Keratinocyte (primary cell): Measurements from ENCODE around the gene CHIA. TPM values are rescaled to one million over a fixed set of nuclear protein-coding genes. Genes with fewer than 3 reads are reported as not detected.

Experiments used
- DNase-seq: peaks from one replicate; pipeline ENCODE4 v3.0.0-alpha.2; 2011; ENCODE audit warnings: low read depth, missing footprints, low spot score
- FAIRE-seq: peaks from 2 replicates; lab custom pipeline; 2011; peaks lifted over from hg19 to GRCh38; lab: Jason Lieb, UNC
- H2AFZ ChIP-seq: 2 replicates; pipeline ENCODE4 v1.6.0; 2012; ENCODE audit warnings: low read length, control low read depth, inconsistent platforms; ENCODE audit not compliant: control insufficient read depth
- H3K27ac ChIP-seq: 2 replicates; pipeline ENCODE4 v1.5.1; 2011; ENCODE audit warnings: low read length; ENCODE audit not compliant: control insufficient read depth, insufficient read depth
- H3K27me3 ChIP-seq: 3 replicates; pipeline ENCODE4 v1.6.0; 2011; ENCODE audit warnings: low read length; ENCODE audit not compliant: control insufficient read depth, insufficient read depth; ENCODE audit errors: extremely low read depth
- H3K36me3 ChIP-seq, 2 experiments: 2 replicates in 1 of 2; 3 replicates in 1 of 2; pipeline ENCODE4 v1.5.1; 2011; ENCODE audit warnings: low read length in 2 of 2, mild to moderate bottlenecking in 1 of 2; ENCODE audit not compliant: control insufficient read depth in 2 of 2, insufficient read depth in 2 of 2; ENCODE audit errors: extremely low read depth in 1 of 2
- H3K4me1 ChIP-seq: 3 replicates; pipeline ENCODE4 v1.5.1; 2011; ENCODE audit warnings: low read length; ENCODE audit not compliant: control insufficient read depth, insufficient read depth; ENCODE audit errors: extremely low read depth
- H3K4me2 ChIP-seq: 3 replicates; pipeline ENCODE4 v1.6.0; 2011; ENCODE audit warnings: low read depth, low read length; ENCODE audit not compliant: control insufficient read depth, insufficient read depth; ENCODE audit errors: extremely low read depth
- H3K4me3 ChIP-seq, 3 experiments: fragments of 200-600 bp in 1 of 3; sonication (generic) in 1 of 3; 2 replicates in 2 of 3; 3 replicates in 1 of 3; pipeline ENCODE4 v1.5.1; 2011 to 2016; ENCODE audit warnings: low read length in 3 of 3, mild to moderate bottlenecking in 3 of 3, control low read depth in 2 of 3, inconsistent platforms in 1 of 3, low read depth in 1 of 3, mixed read lengths in 1 of 3, mixed run types in 1 of 3, moderate library complexity in 1 of 3; ENCODE audit not compliant: control insufficient read depth in 2 of 3, insufficient read depth in 2 of 3; ENCODE audit errors: extremely low read depth in 1 of 3
- H3K79me2 ChIP-seq: 2 replicates; pipeline ENCODE4 v1.6.0; 2012; ENCODE audit warnings: low read length; ENCODE audit not compliant: control insufficient read depth, insufficient read depth
- H3K9ac ChIP-seq: 3 replicates; pipeline ENCODE4 v1.6.0; 2011; ENCODE audit warnings: low read length; ENCODE audit not compliant: control insufficient read depth, insufficient read depth; ENCODE audit errors: extremely low read depth
- H3K9me1 ChIP-seq: 3 replicates; pipeline ENCODE4 v1.6.0; 2011; ENCODE audit warnings: low read length; ENCODE audit not compliant: control insufficient read depth, insufficient read depth; ENCODE audit errors: extremely low read depth
- H3K9me3 ChIP-seq: 2 replicates; pipeline ENCODE4 v1.5.1; 2012; ENCODE audit warnings: low read depth, low read length; ENCODE audit not compliant: control insufficient read depth
- H4K20me1 ChIP-seq: 3 replicates; pipeline ENCODE4 v1.6.0; 2011; ENCODE audit warnings: low read length; ENCODE audit not compliant: control insufficient read depth, insufficient read depth; ENCODE audit errors: extremely low read depth
- CTCF ChIP-seq, 3 experiments: IDR thresholded peaks in 1 of 3; conservative IDR thresholded peaks in 1 of 3; optimal IDR thresholded peaks in 1 of 3; 2 replicates in 2 of 3; 3 replicates in 1 of 3; pipeline versions ENCODE3 to v1.5.1; 2011; ENCODE audit warnings: low read length in 3 of 3, mild to moderate bottlenecking in 3 of 3, moderate library complexity in 2 of 3, control low read depth in 1 of 3, inconsistent platforms in 1 of 3; ENCODE audit not compliant: insufficient read depth in 2 of 3; ENCODE audit errors: extremely low read depth in 1 of 3
- EZH2 ChIP-seq: IDR thresholded peaks from one replicate; pipeline ENCODE4 v1.6.1; 2012; ENCODE audit warnings: inconsistent platforms, mild to moderate bottlenecking, low read length, moderate library complexity
- dilution Hi-C: fragments of 300-500 bp; cut with MboI; formaldehyde crosslinking; loops from one replicate; pipeline ENCODE4 v1.7.0; 2020; ENCODE audit warnings: low sequenced_read_pairs; ENCODE audit not compliant: extremely low pct_ligation_motif_present
- polyA plus RNA-seq, 5 experiments: library from polyadenylated mRNA; depleted of rRNA in 3 of 5; stranded (reverse) in 3 of 5; stranded (forward) in 1 of 5; unstranded in 1 of 5; fragments of >200 nt; gene quantifications; 1 replicate in 1 of 5; 2 replicates in 3 of 5; 3 replicates in 1 of 5; pipeline versions ENCODE4 v1.2.1 to v1.2.3, GENCODE V29; 2011 to 2012; ENCODE audit warnings: missing spikeins in 2 of 5, low read depth in 1 of 5, low replicate concordance in 1 of 5

CHIA gene
- polyA plus RNA-seq, 1 donor (not counting 4 experiments of a cell fraction or from before 2014, with no cell fraction given) = not detected

GRCh38 chr1:111274653-111275052, 16.0 kb upstream of the CHIA start:
- FAIRE-seq (no peak), DNase-seq (no peak)
- Histone ChIP-seq H2AFZ (no peak overlapping the region), H3K4me3 (no peak overlapping the region), H3K36me3 (no peaks in the 10 kb centered on the region), H3K9me3 (no peaks in the 10 kb centered on the region), H3K9ac (no peak overlapping the region), H3K79me2 (no peaks in the 10 kb centered on the region), H3K4me1 (no peaks in the 10 kb centered on the region), H3K27me3 (peaks cover 25% of the 10 kb centered on the region), H3K9me1 (no peaks in the 10 kb centered on the region), H3K4me2 (no peak overlapping the region), H4K20me1 (no peaks in the 10 kb centered on the region), H3K27ac (no peak overlapping the region)
- TF ChIP-seq EZH2 (no peak), CTCF (optimal IDR thresholded peaks at IDR 0.05 in 1 of 3, IDR thresholded peaks at IDR 0.05 in 1 of 3, conservative IDR thresholded peaks at IDR 0.05 in 1 of 3; ENCODE audit: extremely low read depth in 1 of 3, insufficient read depth in 2 of 3, low read length in 3 of 3) (no peak)
- dilution Hi-C loops = no loop called here

- no peak overlapping the region for H3K4me2 ChIP-seq
- no peak for FAIRE-seq
Measured at GRCh38 chr1:111275079-111275478, 15.6 kb upstream of the CHIA start.

More at GRCh38 chr1:111275079-111275478, 15.6 kb upstream of the CHIA start:
- no peak for TF ChIP-seq EZH2
- TF ChIP-seq CTCF (optimal IDR thresholded peaks at IDR 0.05 in 1 of 3, IDR thresholded peaks at IDR 0.05 in 1 of 3, conservative IDR thresholded peaks at IDR 0.05 in 1 of 3; ENCODE audit: extremely low read depth in 1 of 3, insufficient read depth in 2 of 3, low read length in 3 of 3) = no peak
- H3K27ac ChIP-seq = no peak overlapping the region
- H3K79me2 ChIP-seq = no peaks in the 10 kb centered on the region
- no peaks in the 10 kb centered on the region for H3K4me1 ChIP-seq
- DNase-seq = peak; percentile 2
- dilution Hi-C loops = no loop called here
- no peaks in the 10 kb centered on the region for H3K9me1 ChIP-seq
- no peak overlapping the region for H3K9ac ChIP-seq
- H4K20me1 ChIP-seq = no peaks in the 10 kb centered on the region
- no peak overlapping the region for H2AFZ ChIP-seq
- H3K36me3 ChIP-seq = no peaks in the 10 kb centered on the region
- H3K9me3 ChIP-seq = no peaks in the 10 kb centered on the region
- H3K4me3 ChIP-seq = no peak overlapping the region
- peaks cover 22% of the 10 kb centered on the region for H3K27me3 ChIP-seq
